Tibial nerve (tissue), 4 donors: ENCODE data around the gene GPN1.

Experiments
- EP300 ChIP-seq, 2 donors: sonication (generic); formaldehyde crosslinking; IDR thresholded peaks; one replicate each; pipeline ENCODE4 v1.6.1; 2017; ENCODE audit warnings: antibody characterized with exemption in 2 of 2, mild to moderate bottlenecking in 1 of 2
- POLR2A ChIP-seq, 2 donors: fragments of 450-650 bp; IDR thresholded peaks; one replicate each; pipeline ENCODE4 v1.6.1; 2017; ENCODE audit warnings: antibody characterized with exemption in 2 of 2, mild to moderate bottlenecking in 2 of 2, moderate library complexity in 2 of 2
- TF ChIP-seq, protein P1 (sequence below), 5 experiments: fragments of 200-600 bp in 3 of 5; fragments of 450-650 bp in 2 of 5; sonication (generic) in 3 of 5; IDR thresholded peaks; one replicate each; pipeline ENCODE4 v1.5.1; 2016 to 2019; ENCODE audit warnings: antibody characterized with exemption in 5 of 5, mild to moderate bottlenecking in 3 of 5, moderate library complexity in 2 of 5

GRCh38 chr2:27581417-27582128 is 47.3 kb upstream of the GPN1 start:
- TF ChIP-seq, protein P1, sequence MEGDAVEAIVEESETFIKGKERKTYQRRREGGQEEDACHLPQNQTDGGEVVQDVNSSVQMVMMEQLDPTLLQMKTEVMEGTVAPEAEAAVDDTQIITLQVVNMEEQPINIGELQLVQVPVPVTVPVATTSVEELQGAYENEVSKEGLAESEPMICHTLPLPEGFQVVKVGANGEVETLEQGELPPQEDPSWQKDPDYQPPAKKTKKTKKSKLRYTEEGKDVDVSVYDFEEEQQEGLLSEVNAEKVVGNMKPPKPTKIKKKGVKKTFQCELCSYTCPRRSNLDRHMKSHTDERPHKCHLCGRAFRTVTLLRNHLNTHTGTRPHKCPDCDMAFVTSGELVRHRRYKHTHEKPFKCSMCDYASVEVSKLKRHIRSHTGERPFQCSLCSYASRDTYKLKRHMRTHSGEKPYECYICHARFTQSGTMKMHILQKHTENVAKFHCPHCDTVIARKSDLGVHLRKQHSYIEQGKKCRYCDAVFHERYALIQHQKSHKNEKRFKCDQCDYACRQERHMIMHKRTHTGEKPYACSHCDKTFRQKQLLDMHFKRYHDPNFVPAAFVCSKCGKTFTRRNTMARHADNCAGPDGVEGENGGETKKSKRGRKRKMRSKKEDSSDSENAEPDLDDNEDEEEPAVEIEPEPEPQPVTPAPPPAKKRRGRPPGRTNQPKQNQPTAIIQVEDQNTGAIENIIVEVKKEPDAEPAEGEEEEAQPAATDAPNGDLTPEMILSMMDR (IDR thresholded peaks at IDR 0.05) = no peak
- TF ChIP-seq POLR2A (IDR thresholded peaks at IDR 0.05) (no peak), EP300 (IDR thresholded peaks at IDR 0.05) (no peak)
